Activated naive CD4-positive, alpha-beta T cell treated with anti-CD3 and anti-CD28 coated beads, Interleukin-2, amount 50 U/mL, for 24 hours (primary cell): ENCODE results near the gene GARNL3.

ENCODE experiments used
- H3K27ac Mint-ChIP-seq: one replicate; pipeline ENCODE4 v1.8.0; 2021; ENCODE audit warnings: mild to moderate bottlenecking, mixed read lengths
- H3K27me3 Mint-ChIP-seq: one replicate; pipeline ENCODE4 v1.8.0; 2021; ENCODE audit warnings: mixed read lengths
- H3K36me3 Mint-ChIP-seq: one replicate; pipeline ENCODE4 v1.8.0; 2021; ENCODE audit warnings: mixed read lengths
- H3K4me1 Mint-ChIP-seq: one replicate; pipeline ENCODE4 v1.8.0; 2021; ENCODE audit warnings: mixed read lengths
- H3K4me3 Mint-ChIP-seq: one replicate; pipeline ENCODE4 v1.8.0; 2021; ENCODE audit warnings: mild to moderate bottlenecking, mixed read lengths
- H3K9me3 Mint-ChIP-seq: one replicate; pipeline ENCODE4 v1.8.0; 2021; ENCODE audit warnings: mixed read lengths

The GARNL3 gene

DNA sequence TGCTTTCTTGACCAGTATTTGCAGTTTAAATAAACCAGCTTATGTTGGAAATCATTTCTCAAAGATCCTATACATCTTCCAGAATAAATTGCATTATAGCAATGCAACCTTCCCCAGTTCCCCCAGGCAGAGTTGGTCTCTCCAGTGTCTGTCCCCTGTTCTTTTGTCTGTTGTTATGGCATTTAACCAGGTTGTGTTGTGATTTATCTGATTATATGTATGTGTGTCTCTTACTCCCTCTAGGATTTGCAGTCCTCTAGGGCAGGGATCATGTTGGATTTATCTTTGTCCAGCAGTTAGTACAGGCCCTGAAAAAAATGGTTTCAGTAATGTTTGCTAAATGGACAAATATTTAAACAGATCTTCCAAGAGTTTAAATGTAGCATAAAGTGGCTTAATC lies 17.3 kb downstream of the GARNL3 start:
- peaks cover 7% of the 10 kb centered on the region for H3K27me3 Mint-ChIP-seq
- H3K4me1 Mint-ChIP-seq: peaks cover 4% of the 10 kb centered on the region
- no peak overlapping the region for H3K4me3 Mint-ChIP-seq
- H3K9me3 Mint-ChIP-seq: no peaks in the 10 kb centered on the region
- H3K27ac Mint-ChIP-seq: no peak overlapping the region
- H3K36me3 Mint-ChIP-seq: peaks cover 1% of the 10 kb centered on the region

DNA sequence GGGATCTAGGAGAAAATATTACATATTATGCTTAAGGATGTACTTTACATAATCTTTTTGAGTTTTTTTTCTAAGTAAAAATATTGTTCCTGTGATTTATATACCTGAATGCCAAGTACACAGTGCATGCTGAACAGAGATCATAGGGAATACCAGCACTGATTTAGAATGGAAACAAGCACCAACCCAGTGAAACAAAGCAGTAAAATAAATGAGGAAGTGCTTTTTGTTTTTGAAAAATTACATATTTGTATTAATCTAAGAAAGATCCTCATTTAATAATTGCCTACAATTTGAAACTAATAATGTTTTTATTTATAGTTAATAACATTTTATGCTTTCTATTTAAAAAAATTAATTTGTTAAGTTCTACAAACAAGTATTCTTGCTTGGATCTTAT lies 18.0 kb downstream of the GARNL3 start:
- Mint-ChIP-seq H3K27ac (no peak overlapping the region), H3K4me3 (no peak overlapping the region), H3K27me3 (peaks cover 8% of the 10 kb centered on the region), H3K9me3 (no peaks in the 10 kb centered on the region), H3K36me3 (peaks cover 1% of the 10 kb centered on the region), H3K4me1 (peaks cover 4% of the 10 kb centered on the region)

GRCh38 chr9:127283135-127283534 lies 18.6 kb downstream of the GARNL3 start:
- Mint-ChIP-seq H3K27ac (no peak overlapping the region), H3K4me1 (peaks cover 3% of the 10 kb centered on the region), H3K4me3 (no peak overlapping the region), H3K9me3 (no peaks in the 10 kb centered on the region), H3K36me3 (peaks cover 1% of the 10 kb centered on the region), H3K27me3 (peaks cover 11% of the 10 kb centered on the region)

GRCh38 chr9:127283917-127284497 lies 19.4 kb downstream of the GARNL3 start:
- no peaks in the 10 kb centered on the region for H3K9me3 Mint-ChIP-seq
- no peaks in the 10 kb centered on the region for H3K4me1 Mint-ChIP-seq
- H3K4me3 Mint-ChIP-seq: no peak overlapping the region
- no peak overlapping the region for H3K27ac Mint-ChIP-seq
- no peaks in the 10 kb centered on the region for H3K36me3 Mint-ChIP-seq
- peaks cover 11% of the 10 kb centered on the region for H3K27me3 Mint-ChIP-seq

DNA sequence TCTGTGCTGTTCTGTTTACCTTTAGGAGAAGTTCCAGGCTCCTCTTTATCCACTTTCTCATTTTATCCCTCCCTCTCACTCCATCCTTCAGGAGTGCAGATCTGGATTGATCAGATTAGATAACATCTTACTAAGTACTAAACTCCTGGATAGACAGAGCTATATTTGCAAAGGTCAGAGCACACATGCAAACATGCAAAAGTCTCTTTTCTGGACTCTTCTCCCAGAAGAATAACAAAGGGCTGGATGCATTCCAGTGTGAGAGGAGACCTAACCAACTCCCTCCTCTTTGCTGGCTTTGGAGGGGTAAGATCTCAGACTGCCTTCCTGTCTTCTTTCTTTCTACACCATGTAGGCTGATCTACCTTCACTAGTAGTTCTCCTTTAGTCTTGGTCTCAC lies 21.4 kb downstream of the GARNL3 start:
- Mint-ChIP-seq H3K36me3 (no peaks in the 10 kb centered on the region), H3K9me3 (no peaks in the 10 kb centered on the region), H3K27ac (no peak overlapping the region), H3K4me3 (no peak overlapping the region), H3K27me3 (peaks cover 12% of the 10 kb centered on the region), H3K4me1 (no peaks in the 10 kb centered on the region)

DNA sequence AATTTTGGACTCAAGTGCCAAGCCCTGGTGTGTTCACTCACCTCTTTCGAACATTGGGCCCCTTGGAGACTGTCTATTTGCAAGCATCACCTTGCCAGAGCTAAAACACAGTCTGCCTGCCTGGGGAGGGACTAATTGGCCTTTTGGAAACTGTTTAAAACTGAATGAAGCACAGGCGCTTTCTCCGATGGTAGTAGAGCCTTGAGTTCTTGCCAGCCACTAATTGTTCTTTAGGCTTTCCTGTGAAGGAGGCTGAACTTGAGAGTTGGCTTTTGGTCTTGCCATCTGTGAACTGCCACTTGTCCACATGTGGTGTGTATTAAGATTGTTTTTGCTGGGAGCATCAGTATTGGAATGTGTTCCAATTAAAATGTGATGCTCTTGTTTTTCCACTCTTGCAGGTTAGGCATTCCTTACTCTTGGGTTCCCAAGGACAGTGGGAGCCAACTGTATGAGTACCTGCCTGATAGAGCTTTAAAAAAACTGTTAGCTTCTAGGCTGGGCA lies 26.0 kb downstream of the GARNL3 start:
- H3K27ac Mint-ChIP-seq: no peak overlapping the region
- no peaks in the 10 kb centered on the region for H3K9me3 Mint-ChIP-seq
- H3K4me1 Mint-ChIP-seq: no peaks in the 10 kb centered on the region
- H3K36me3 Mint-ChIP-seq: no peaks in the 10 kb centered on the region
- peaks cover 15% of the 10 kb centered on the region for H3K27me3 Mint-ChIP-seq
- H3K4me3 Mint-ChIP-seq: no peak overlapping the region

DNA sequence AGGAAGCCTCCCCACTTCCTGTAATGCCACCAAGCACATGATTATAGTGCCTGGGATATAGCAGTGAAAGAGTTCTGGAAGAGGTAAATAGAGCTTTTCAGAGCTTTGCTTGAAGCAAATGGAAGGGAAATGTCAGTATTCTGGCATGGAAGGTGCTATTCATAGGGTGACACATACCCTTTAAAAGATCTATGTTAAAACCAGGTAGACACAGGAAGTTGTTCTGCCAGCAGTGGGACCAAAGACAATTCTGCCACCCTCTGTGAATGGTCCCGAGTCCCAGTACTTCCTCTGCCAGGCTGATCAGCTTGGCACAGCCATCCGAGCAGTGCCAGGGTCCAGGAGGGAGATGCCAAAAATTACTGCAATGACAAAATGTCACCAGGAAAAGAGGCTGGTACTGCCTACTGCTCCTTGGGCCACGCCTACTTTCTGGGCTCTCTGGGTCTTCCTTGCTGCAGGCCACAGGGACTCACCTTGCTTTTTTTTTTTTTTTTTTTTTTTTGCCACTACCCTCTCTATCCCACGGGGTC lies 26.7 kb downstream of the GARNL3 start:
- Mint-ChIP-seq H3K36me3 (no peaks in the 10 kb centered on the region), H3K27me3 (peaks cover 17% of the 10 kb centered on the region), H3K4me3 (no peak overlapping the region), H3K27ac (no peak overlapping the region), H3K9me3 (no peaks in the 10 kb centered on the region), H3K4me1 (no peaks in the 10 kb centered on the region)

- no peaks in the 10 kb centered on the region for H3K4me1 Mint-ChIP-seq
- no peaks in the 10 kb centered on the region for H3K9me3 Mint-ChIP-seq
Observed at GRCh38 chr9:127292415-127292814, 27.8 kb downstream of the GARNL3 start.

GRCh38 chr9:127293328-127293727 lies 28.8 kb downstream of the GARNL3 start:
- H3K4me1 Mint-ChIP-seq: no peaks in the 10 kb centered on the region

More at GRCh38 chr9:127292415-127292814, 27.8 kb downstream of the GARNL3 start:
- Mint-ChIP-seq H3K4me3 (no peak overlapping the region), H3K27ac (no peak overlapping the region), H3K27me3 (peaks cover 18% of the 10 kb centered on the region), H3K36me3 (no peaks in the 10 kb centered on the region)

DNA sequence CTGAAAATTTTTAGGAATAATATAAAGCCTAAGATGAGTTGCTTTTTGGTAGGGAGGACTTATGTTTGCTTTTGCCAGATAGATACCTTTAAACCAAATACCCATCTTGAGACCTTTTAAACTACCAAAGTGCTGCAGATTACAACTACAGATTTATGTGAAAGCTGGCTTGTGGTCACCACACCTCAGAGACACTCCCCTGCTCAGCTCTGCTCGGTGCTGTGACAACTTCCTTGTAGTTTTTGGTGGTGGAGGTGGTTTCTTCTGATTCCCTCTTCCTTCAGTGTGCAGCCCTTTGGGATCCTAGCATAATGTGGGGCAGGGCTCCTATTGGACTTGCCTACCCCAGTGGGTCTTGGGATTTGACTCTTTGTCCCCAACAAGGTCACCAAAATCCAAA lies 29.2 kb downstream of the GARNL3 start:
- no peaks in the 10 kb centered on the region for H3K4me1 Mint-ChIP-seq
- H3K36me3 Mint-ChIP-seq: no peaks in the 10 kb centered on the region
- peaks cover 14% of the 10 kb centered on the region for H3K27me3 Mint-ChIP-seq
- H3K9me3 Mint-ChIP-seq: no peaks in the 10 kb centered on the region
- H3K4me3 Mint-ChIP-seq: no peak overlapping the region
- no peak overlapping the region for H3K27ac Mint-ChIP-seq

More at GRCh38 chr9:127293328-127293727, 28.8 kb downstream of the GARNL3 start:
- Mint-ChIP-seq H3K27me3 (peaks cover 14% of the 10 kb centered on the region), H3K9me3 (no peaks in the 10 kb centered on the region), H3K36me3 (no peaks in the 10 kb centered on the region), H3K27ac (no peak overlapping the region), H3K4me3 (no peak overlapping the region)

GRCh38 chr9:127295005-127295404 lies 30.4 kb downstream of the GARNL3 start:
- no peaks in the 10 kb centered on the region for H3K4me1 Mint-ChIP-seq
- peaks cover 10% of the 10 kb centered on the region for H3K27me3 Mint-ChIP-seq
- no peaks in the 10 kb centered on the region for H3K9me3 Mint-ChIP-seq
- H3K27ac Mint-ChIP-seq: no peak overlapping the region
- no peaks in the 10 kb centered on the region for H3K36me3 Mint-ChIP-seq
- no peak overlapping the region for H3K4me3 Mint-ChIP-seq

DNA sequence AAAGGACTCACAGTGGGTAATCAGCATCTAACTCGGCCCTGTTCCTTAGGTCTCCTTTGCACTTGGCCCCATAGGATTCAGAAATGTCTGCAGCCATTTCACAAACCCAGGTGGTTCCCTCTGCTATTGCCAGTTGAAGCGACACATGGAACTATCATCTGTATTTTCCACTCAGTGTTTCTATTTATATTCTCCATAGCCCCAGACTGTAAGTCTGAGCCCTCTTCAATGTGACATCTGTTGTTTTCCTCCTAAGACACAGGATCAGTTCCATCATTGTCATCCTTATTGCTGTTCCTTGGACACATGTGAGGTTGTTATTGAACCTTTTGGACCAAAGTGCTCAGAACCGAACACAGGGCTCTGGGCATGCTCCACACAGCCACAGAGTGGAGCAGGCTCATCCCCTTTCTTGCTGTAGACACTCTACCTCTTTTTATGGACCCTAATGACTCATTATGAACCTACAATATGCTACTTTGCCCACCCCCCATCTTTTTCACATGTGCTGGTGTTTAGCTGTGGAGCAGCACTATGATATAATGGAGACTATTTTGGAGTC lies 36.4 kb downstream of the GARNL3 start:
- no peak overlapping the region for H3K4me3 Mint-ChIP-seq
- peaks cover 5% of the 10 kb centered on the region for H3K27me3 Mint-ChIP-seq
- H3K36me3 Mint-ChIP-seq: no peaks in the 10 kb centered on the region
- H3K27ac Mint-ChIP-seq: no peak overlapping the region
- H3K9me3 Mint-ChIP-seq: no peaks in the 10 kb centered on the region
- no peaks in the 10 kb centered on the region for H3K4me1 Mint-ChIP-seq

GRCh38 chr9:127303830-127304229 lies 39.3 kb downstream of the GARNL3 start:
- H3K27ac Mint-ChIP-seq: no peak overlapping the region
- H3K4me1 Mint-ChIP-seq: no peaks in the 10 kb centered on the region
- peaks cover 1% of the 10 kb centered on the region for H3K27me3 Mint-ChIP-seq
- no peaks in the 10 kb centered on the region for H3K9me3 Mint-ChIP-seq
- no peak overlapping the region for H3K4me3 Mint-ChIP-seq
- no peaks in the 10 kb centered on the region for H3K36me3 Mint-ChIP-seq

- Mint-ChIP-seq H3K27ac (no peak overlapping the region), H3K4me1 (no peaks in the 10 kb centered on the region), H3K27me3 (peaks cover 3% of the 10 kb centered on the region), H3K9me3 (no peaks in the 10 kb centered on the region), H3K36me3 (no peaks in the 10 kb centered on the region), H3K4me3 (no peak overlapping the region)
Observed at GRCh38 chr9:127305206-127305837, 40.7 kb downstream of the GARNL3 start.

DNA sequence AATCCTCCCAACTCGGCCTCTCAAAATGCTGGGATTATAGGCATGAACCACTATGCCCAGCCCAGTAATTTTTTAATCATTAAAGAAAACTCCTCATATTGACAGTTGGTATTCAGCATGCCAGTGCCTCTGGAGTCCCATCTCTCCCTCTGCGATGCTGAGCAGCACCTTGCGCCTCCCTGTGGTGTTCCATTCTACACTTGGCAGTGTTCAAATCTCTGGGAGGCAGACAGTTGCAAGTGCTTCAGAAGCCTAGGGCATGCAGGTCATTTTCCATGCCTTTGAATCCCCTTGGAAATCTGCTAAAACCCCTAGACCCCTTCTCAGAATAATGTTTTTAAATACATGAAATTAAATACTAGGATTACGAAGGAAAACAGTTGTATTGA lies 41.3 kb downstream of the GARNL3 start:
- Mint-ChIP-seq H3K9me3 (no peaks in the 10 kb centered on the region), H3K4me1 (no peaks in the 10 kb centered on the region), H3K4me3 (no peak overlapping the region), H3K36me3 (no peaks in the 10 kb centered on the region), H3K27ac (no peak overlapping the region), H3K27me3 (peaks cover 3% of the 10 kb centered on the region)

GRCh38 chr9:127307802-127308201 lies 43.2 kb downstream of the GARNL3 start:
- Mint-ChIP-seq H3K36me3 (no peaks in the 10 kb centered on the region), H3K27me3 (peaks cover 3% of the 10 kb centered on the region), H3K27ac (no peak overlapping the region), H3K4me1 (no peaks in the 10 kb centered on the region), H3K4me3 (no peak overlapping the region), H3K9me3 (no peaks in the 10 kb centered on the region)
